A549 treated with AZD9567 at 1 μM for 4 hours (cell line): Measurements from ENCODE around the gene SLC26A1. TPM values are rescaled to one million over a fixed set of nuclear protein-coding genes. Genes with fewer than 3 reads are reported as not detected.

Experiments used
- total RNA-seq: library from RNA; stranded (reverse); fragments of 200-300 nt; extraction: Qiagen RNA extraction; gene quantifications from 5 replicates; pipeline ENCODE4 v1.2.3, GENCODE V29; 2022; ENCODE audit not compliant: insufficient read depth

SLC26A1 gene, protein sequence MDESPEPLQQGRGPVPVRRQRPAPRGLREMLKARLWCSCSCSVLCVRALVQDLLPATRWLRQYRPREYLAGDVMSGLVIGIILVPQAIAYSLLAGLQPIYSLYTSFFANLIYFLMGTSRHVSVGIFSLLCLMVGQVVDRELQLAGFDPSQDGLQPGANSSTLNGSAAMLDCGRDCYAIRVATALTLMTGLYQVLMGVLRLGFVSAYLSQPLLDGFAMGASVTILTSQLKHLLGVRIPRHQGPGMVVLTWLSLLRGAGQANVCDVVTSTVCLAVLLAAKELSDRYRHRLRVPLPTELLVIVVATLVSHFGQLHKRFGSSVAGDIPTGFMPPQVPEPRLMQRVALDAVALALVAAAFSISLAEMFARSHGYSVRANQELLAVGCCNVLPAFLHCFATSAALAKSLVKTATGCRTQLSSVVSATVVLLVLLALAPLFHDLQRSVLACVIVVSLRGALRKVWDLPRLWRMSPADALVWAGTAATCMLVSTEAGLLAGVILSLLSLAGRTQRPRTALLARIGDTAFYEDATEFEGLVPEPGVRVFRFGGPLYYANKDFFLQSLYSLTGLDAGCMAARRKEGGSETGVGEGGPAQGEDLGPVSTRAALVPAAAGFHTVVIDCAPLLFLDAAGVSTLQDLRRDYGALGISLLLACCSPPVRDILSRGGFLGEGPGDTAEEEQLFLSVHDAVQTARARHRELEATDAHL
- 0.15 to 0.34 TPM (median 0.23 TPM) in 4 of 5 replicates, not detected in the other for total RNA-seq

DNA sequence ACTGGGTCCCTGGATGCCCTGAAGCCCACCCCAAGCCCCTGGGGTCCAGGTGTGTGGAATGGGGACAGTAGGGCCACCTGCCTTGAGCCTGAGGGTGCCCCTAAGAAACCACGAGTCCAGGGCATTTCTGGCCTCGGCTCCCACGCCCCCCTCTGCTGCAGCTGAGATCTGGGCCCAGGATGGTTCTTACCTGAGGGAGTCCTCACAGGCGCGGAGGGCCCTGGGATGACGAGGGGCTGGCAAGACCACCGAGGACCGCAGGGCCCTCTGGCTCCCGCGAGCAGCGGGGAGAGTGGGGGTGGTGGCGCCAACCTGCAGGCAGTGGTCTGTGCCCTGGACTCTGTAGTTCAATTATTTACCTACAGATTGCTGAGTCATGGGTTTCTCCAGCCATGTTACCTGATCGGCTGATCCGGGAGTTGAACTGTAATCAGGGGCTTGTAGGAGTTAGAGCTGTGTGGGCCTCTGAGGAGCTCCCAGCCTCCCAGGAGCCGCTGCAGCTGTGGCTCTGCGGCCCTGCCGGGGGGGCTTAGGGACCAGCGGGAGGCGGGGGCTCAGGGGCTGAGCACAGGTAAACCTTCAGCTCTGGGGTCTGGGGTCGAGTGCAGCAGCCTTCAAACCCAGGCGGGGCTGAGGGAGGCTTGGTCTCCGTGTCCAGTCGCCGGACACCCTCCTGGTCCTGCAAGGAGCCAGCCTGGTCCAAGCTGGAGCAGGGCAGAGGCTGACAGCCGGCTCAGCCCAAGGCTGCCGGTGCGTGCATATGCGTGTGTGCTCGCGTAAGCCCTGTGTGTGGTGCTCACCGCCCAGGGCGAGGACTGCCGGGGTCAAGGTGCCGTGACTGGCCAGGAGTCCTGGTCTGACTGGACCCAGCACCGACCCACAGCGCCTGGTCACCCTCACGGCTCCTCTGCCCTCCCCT lies at the start of gene SLC26A1:
Gene SLC26A1, minus strand, starts transcription at position 294 of the 919 bp plus-strand sequence. CDS start 1,701 bp downstream, outside the sequence.

DNA sequence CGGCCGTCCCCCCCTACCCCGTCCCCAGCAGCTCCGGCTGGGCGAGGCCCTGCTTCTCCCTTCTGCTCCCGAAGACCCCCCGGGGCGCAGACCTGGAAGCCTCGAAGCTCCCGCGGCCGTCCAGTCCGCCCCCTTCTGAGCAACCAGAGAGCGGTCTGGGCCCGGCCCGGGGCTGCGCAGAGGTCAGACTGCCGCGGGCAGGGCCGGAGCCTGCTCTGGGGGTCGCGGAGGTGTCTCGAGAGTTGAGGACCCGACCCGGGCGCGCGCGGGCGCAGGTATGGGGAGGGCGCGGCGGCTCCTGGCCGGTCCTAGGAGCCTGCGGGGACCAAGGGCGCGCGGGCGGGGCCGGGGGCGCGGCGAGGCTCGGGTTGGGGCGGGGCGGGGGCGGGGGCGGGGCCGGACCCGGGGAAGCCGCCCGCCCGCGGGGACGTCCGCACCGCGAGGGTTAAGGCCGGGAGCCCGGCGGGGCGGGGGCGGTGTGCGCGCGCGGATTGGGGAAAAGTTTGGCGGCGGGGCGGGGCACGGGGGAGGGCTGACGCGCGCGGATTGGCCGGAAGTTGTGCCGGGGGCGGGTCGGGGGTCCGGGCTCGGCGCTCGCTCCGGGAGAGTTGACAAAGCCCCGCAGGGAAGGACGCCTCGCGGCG lies 17.9 kb upstream of the SLC26A1 start, which contains the start of gene FGFRL1:
Gene FGFRL1, plus strand, starts transcription at position 605 of the 644 bp plus-strand sequence. CDS start 860 bp downstream, outside the sequence.

DNA sequence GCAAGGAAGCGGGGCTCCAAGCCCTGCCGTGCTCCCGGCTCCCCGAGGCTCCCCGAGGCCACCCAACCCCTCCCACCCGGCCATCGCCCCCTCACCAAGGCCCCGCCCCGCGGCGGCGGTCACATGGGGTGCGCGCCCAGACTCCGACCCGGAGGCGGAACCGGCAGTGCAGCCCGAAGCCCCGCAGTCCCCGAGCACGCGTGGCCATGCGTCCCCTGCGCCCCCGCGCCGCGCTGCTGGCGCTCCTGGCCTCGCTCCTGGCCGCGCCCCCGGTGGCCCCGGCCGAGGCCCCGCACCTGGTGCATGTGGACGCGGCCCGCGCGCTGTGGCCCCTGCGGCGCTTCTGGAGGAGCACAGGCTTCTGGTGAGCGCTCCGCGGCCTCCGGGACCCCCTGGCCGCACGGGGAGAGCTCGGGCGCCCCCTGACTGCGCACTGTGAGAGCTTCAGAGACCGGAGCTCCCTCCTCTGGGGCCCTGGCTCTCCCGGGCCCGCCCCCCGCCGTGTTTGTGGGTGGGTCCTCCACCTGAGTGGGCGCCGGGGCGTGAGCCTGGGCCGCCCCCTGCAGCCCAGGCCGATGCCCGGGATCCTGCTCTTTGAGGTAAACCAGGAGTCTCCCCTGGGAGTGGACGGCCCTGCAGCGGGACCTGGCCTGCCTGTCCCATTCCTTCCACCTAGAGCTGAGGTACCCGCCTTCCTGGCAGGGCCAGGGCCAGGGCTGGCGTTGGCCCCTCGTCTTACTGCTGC lies 6.2 kb downstream of the SLC26A1 start, which contains the start of gene IDUA:
Gene IDUA, plus strand, starts transcription at position 166 of the 745 bp plus-strand sequence. Its CDS starts 41 bp downstream, at position 207.

DNA sequence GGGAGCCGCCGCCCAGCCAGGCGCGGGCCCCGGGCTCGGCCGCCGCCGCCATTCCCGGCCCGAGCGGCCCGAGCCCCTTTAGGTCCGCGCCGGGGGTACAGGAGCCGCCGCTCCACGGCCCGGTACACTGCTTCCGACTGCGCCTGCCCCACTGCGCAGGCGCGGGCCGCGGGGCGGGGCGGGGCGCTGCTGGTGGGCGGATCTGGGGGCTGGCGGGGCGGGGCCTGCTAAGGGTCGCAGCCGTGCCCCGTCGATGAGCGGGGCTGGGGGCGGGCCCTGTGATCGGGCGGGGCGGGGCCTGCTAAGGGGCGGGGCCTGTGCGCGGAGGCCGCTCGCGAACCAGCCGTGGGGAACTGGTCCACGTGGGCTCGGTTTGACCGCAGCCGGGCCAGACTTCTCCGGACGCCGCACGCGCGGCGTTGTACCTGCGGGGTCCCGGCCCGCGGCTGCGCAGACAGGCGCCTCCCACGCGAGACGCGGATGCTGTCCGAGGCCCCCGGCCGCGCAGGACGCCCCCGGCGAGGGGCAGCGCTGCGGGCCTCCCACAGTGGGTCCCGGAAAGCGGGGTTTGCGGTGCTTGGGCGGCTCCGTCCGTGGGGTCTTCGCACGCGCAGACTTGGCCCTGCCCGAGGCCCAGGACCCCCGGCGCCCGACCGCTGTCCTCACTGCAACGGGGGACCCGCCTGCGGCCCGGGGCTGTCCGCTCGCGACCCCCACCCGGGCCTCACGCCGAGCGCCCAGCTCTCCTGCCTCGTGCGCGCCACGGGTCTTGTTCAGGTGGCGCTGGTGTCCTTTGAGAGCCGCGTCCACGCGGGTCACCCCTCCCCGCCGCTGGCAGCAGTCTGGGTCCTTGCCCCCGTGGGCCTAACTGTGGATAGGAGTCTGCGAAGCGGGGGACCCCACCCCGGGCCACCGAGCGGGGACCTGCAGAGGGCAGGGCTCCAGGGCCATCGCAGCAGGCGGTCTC lies 19.5 kb downstream of the SLC26A1 start, which contains the start of gene DGKQ:
Gene DGKQ, minus strand, starts transcription at position 139 of the 967 bp plus-strand sequence. Its CDS starts 87 bp downstream, at position 52.

Other genes starting within 250 kb of the SLC26A1 start
- gene CPLX1, start 167.3 kb downstream of the SLC26A1 start, total RNA-seq = 0.41 to 1.0 TPM (median 0.55 TPM) in 4 of 5 replicates, not detected in the other
- 36.3 to 55.2 TPM (median 49.9 TPM) in 5 replicates for gene GAK, start 61.1 kb downstream of the SLC26A1 start, total RNA-seq
- gene TMEM175, start 60.9 kb downstream of the SLC26A1 start, total RNA-seq = 6.9 to 11.8 TPM (median 10.1 TPM) in 5 replicates
- 6.1 to 10.4 TPM (median 9.6 TPM) in 5 replicates for gene DGKQ, start 19.8 kb downstream of the SLC26A1 start, total RNA-seq
- gene IDUA, start 6.4 kb downstream of the SLC26A1 start, total RNA-seq = 4.0 to 17.8 TPM (median 14.9 TPM) in 5 replicates
- 19.0 to 22.3 TPM (median 20.6 TPM) in 5 replicates for gene FGFRL1, start 18.2 kb upstream of the SLC26A1 start, total RNA-seq
- 1.8 to 2.7 TPM (median 2.2 TPM) in 4 of 5 replicates, not detected in the other for gene RNF212, start 120.2 kb upstream of the SLC26A1 start, total RNA-seq
- gene SPON2, start 179.2 kb upstream of the SLC26A1 start, total RNA-seq = 0.19 to 0.50 TPM (median 0.36 TPM) in 4 of 5 replicates, not detected in the other